GM12878 (cell line): ENCODE measurements around the gene HSD17B1. TPM values are rescaled to one million over a fixed set of nuclear protein-coding genes. Genes with fewer than 3 reads are reported as not detected.
A peak's percentile ranks its signal among the peaks of the same experiment; 100 is the strongest.

Experiments used
- ATAC-seq: fragments of 200-7000 bp; cut with Tn5 transposase; 3 replicates; pipeline ENCODE4 v1.9.1; 2020; ENCODE audit warnings: mild to moderate bottlenecking, moderate library complexity
- BruUV-seq: library from RNA; stranded (reverse); fragments of 400-500 nt; replicated peaks from 2 replicates; lab custom pipeline; 2021; lab: Mats Ljungman, UMichigan
- CTCF ChIA-PET: fragments of 300-600 bp; sonication (Branson Sonifier 250); formaldehyde crosslinking; extraction: SDS; loops from one replicate; lab custom pipeline; 2021; ENCODE audit warnings: inconsistent platforms; lab: Yijun Ruan, JAX
- POLR2A ChIA-PET: fragments of 350-600 bp; formaldehyde crosslinking; extraction: SDS; loops from one replicate; lab custom pipeline; 2021; ENCODE audit warnings: inconsistent platforms; lab: Charles Lee
- RAD21 ChIA-PET: fragments of 300-600 bp; sonication (Branson Sonifier 250); formaldehyde crosslinking; loops from one replicate; lab custom pipeline; 2023; ENCODE audit warnings: antibody characterized with exemption; ENCODE audit not compliant: unreplicated experiment; lab: Charles Lee
- SMC1A ChIA-PET: fragments of 300-600 bp; sonication (Branson Sonifier 250); formaldehyde crosslinking; loops from one replicate; lab custom pipeline; 2023; ENCODE audit not compliant: unreplicated experiment, uncharacterized antibody; lab: Charles Lee
- DNase-seq: peaks from one replicate; pipeline ENCODE4 v3.0.0-alpha.2; 2011; ENCODE audit warnings: low read depth, low spot score
- FAIRE-seq: peaks from 3 replicates; lab custom pipeline; 2011; peaks lifted over from hg19 to GRCh38; lab: Jason Lieb, UNC
- H2AFZ ChIP-seq: 2 replicates; pipeline ENCODE4 v1.6.0; 2011; ENCODE audit warnings: low read depth, low read length, control low read depth; ENCODE audit not compliant: control insufficient read depth
- H3K27ac ChIP-seq: 2 replicates; pipeline ENCODE4 v1.5.1; 2011; ENCODE audit warnings: control low read depth; ENCODE audit not compliant: control insufficient read depth, insufficient read depth
- H3K27me3 ChIP-seq, 2 experiments: replicated peaks in 1 of 2; 2 replicates each; pipeline versions ENCODE4 v1.6.0 to v1.6.1; 2011; ENCODE audit warnings: low read length in 1 of 2; ENCODE audit not compliant: control insufficient read depth in 2 of 2, insufficient read depth in 2 of 2
- H3K36me3 ChIP-seq, 2 experiments: 2 replicates each; pipeline ENCODE4 v1.5.1; 2011; ENCODE audit warnings: low read length in 1 of 2; ENCODE audit not compliant: control insufficient read depth in 2 of 2, insufficient read depth in 2 of 2
- H3K4me1 ChIP-seq: 2 replicates; pipeline ENCODE4 v1.6.1; 2011; ENCODE audit warnings: mild to moderate bottlenecking, low read length, moderate library complexity, mixed read lengths; ENCODE audit not compliant: control insufficient read depth, insufficient read depth
- H3K4me2 ChIP-seq: 2 replicates; pipeline ENCODE4 v1.6.0; 2011; ENCODE audit warnings: control low read depth; ENCODE audit not compliant: control insufficient read depth, insufficient read depth
- H3K4me3 ChIP-seq: fragments of 200-600 bp; sonication (generic); 2 replicates; pipeline ENCODE4 v1.5.1; 2016
- H3K79me2 ChIP-seq: 2 replicates; pipeline ENCODE4 v1.6.0; 2011; ENCODE audit warnings: low read length; ENCODE audit not compliant: control insufficient read depth, insufficient read depth
- H3K9ac ChIP-seq: 2 replicates; pipeline ENCODE4 v1.8.0; 2011; ENCODE audit warnings: low read length, control low read depth, mixed read lengths; ENCODE audit not compliant: control insufficient read depth, insufficient read depth
- H3K9me3 ChIP-seq: replicated peaks from 3 replicates; pipeline ENCODE4 v1.5.1; 2011; ENCODE audit warnings: mild to moderate bottlenecking, low read length; ENCODE audit not compliant: control insufficient read depth, insufficient read depth
- H4K20me1 ChIP-seq: 2 replicates; pipeline ENCODE4 v1.6.0; 2011; ENCODE audit not compliant: control insufficient read depth, insufficient read depth
- BHLHE40 ChIP-seq, 2 experiments: fragments of 450-650 bp in 1 of 2; IDR thresholded peaks; 2 replicates each; pipeline ENCODE4 v1.6.1; 2011 to 2017; ENCODE audit warnings: low read depth in 2 of 2, borderline replicate concordance in 1 of 2, improper control_type of control experiment in 1 of 2, low read length in 1 of 2, mild to moderate bottlenecking in 1 of 2
- CBX3 ChIP-seq: fragments of 200-600 bp; sonication (generic); IDR thresholded peaks from 2 replicates; pipeline ENCODE4 v1.6.1; 2016; ENCODE audit warnings: low read depth, borderline replicate concordance
- CEBPZ ChIP-seq: fragments of 150-350 bp; IDR thresholded peaks from 2 replicates; pipeline ENCODE4 v1.6.1; 2016; ENCODE audit warnings: low read depth, low read length
- IRF4 ChIP-seq: IDR thresholded peaks from 2 replicates; pipeline ENCODE4 v1.6.1; 2011; ENCODE audit warnings: low read depth, low read length
- NFXL1 ChIP-seq: fragments of 450-650 bp; IDR thresholded peaks from 2 replicates; pipeline ENCODE4 v1.6.1; 2017; ENCODE audit warnings: antibody characterized with exemption, mild to moderate bottlenecking, borderline replicate concordance
- PAX5 ChIP-seq: IDR thresholded peaks from 2 replicates; pipeline ENCODE4 v1.6.1; 2011; ENCODE audit warnings: low read depth, low read length, borderline replicate concordance
- RAD21 ChIP-seq: IDR thresholded peaks from 2 replicates; pipeline ENCODE4 v1.6.1; 2011; ENCODE audit warnings: mild to moderate bottlenecking, low read depth, low read length, moderate library complexity; ENCODE audit not compliant: insufficient read depth
- RUNX3 ChIP-seq: IDR thresholded peaks from 2 replicates; pipeline ENCODE4 v1.6.1; 2012; ENCODE audit warnings: low read length, inconsistent platforms
- SIN3A ChIP-seq: IDR thresholded peaks from 2 replicates; pipeline ENCODE4 v1.6.1; 2012; ENCODE audit warnings: low read depth, low read length, improper control_type of control experiment
- SKIL ChIP-seq: fragments of 450-650 bp; IDR thresholded peaks from 2 replicates; pipeline ENCODE4 v1.6.1; 2017; ENCODE audit warnings: mild to moderate bottlenecking, low read depth, inconsistent platforms; ENCODE audit not compliant: poor library complexity, severe bottlenecking
- STAT1 ChIP-seq: fragments of 450-650 bp; conservative IDR thresholded peaks from 2 replicates; pipeline ENCODE4 v1.6.1; 2014; ENCODE audit warnings: antibody characterized with exemption, mild to moderate bottlenecking
- ZNF207 ChIP-seq: fragments of 450-650 bp; IDR thresholded peaks from 2 replicates; pipeline ENCODE4 v1.6.1; 2014; ENCODE audit warnings: antibody characterized with exemption, mild to moderate bottlenecking, borderline replicate concordance
- WGBS: methylation state at CpG from one replicate; pipeline ENCODE4 v1.1.6; 2016; ENCODE audit warnings: low lambda C conversion rate; ENCODE audit not compliant: insufficient replicate concordance, insufficient coverage; ENCODE audit errors: missing lambda C conversion rate; 5-methylcytosine and 5-hydroxymethylcytosine counted together
- in situ Hi-C: fragments of 300-500 bp; cut with MboI; formaldehyde crosslinking; loops from 9 replicates; pipeline ENCODE4 v1.14.3; 2018; ENCODE audit warnings: mixed read lengths
- intact Hi-C: fragments of 100-400 bp; cut with micrococcal nuclease; formaldehyde crosslinking; loops from one replicate; pipeline ENCODE4 v1.14.2; 2022; ENCODE audit not compliant: unreplicated experiment
- polyA plus RNA-seq, 11 experiments: library from polyadenylated mRNA; depleted of rRNA in 4 of 11; unstranded in 6 of 11; stranded (reverse) in 5 of 11; fragments of >200 nt; fragmentation: Nextera tagmentation in 4 of 11; fragmentation: Illumina TruSeq in 1 of 11; extraction: Ambion mirVana in 4 of 11; extraction: Trizol in 1 of 11; gene quantifications; 1 replicate in 1 of 11; 2 replicates in 10 of 11; pipeline versions ENCODE4 v1.2.1 to v1.2.3, GENCODE V29; 2011 to 2016; ENCODE audit warnings: inconsistent platforms in 2 of 11, missing spikeins in 2 of 11, low read depth in 1 of 11
- total RNA-seq, 4 experiments: library from RNA; depleted of rRNA in 3 of 4; stranded (reverse); fragments of >200 nt in 3 of 4; fragmentation: Illumina TruSeq in 1 of 4; extraction: Trizol in 1 of 4; gene quantifications; 2 replicates each; pipeline versions ENCODE4 v1.2.1 to v1.2.3, GENCODE V29; 2013 to 2021
- TF ChIP-seq, protein P1 (sequence below): IDR thresholded peaks from 2 replicates; pipeline ENCODE4 v1.6.1; 2011; ENCODE audit warnings: borderline replicate concordance, low read depth, mild to moderate bottlenecking, moderate library complexity, low read length; ENCODE audit not compliant: insufficient read depth, poor library complexity, severe bottlenecking

The HSD17B1 gene
- total and polyA plus RNA-seq, 10 of the 15 experiments (the other 5 are each of a cell fraction or from before 2014, with no cell fraction given), result 0.15 to 1.1 (median 0.42) TPM

DNA sequence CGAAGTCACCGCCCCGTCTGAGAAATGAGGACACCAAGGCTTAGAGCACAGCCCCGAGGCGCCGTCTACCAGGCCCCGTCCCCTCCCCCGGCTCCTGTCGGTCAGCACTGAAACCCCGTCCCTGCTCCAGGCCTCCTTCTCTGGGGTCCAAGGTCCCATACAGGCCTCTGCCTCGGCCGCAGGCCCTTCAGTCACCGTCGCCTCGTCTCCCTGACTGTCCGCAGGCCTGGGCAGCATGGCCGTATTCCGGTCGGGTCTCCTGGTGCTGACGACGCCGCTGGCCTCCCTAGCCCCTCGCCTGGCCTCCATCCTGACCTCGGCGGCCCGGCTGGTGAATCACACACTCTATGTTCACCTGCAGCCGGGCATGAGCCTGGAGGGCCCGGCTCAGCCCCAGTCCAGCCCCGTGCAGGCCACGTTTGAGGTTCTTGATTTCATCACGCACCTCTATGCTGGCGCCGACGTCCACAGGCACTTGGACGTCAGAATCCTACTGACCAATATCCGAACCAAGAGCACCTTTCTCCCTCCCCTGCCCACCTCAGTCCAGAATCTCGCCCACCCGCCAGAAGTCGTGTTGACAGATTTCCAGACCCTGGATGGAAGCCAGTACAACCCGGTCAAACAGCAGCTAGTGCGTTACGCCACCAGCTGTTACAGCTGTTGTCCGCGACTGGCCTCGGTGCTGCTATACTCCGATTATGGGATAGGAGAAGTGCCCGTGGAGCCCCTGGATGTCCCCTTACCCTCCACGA lies 9.8 kb downstream of the HSD17B1 start (continued):
- no peak for TF ChIP-seq ZNF207

- H4K20me1 ChIP-seq, result no peaks in the 10 kb centered on the region
- ATAC-seq (no peak), DNase-seq (no peak), FAIRE-seq (peak; percentile 65)
- POLR2A ChIA-PET, result interaction anchor here (0.6 to 2.5 kb wide), 2 partner anchors 42 to 46 kb away, joined by 6 to 8 read pairs; partner anchors contain the start of genes RETREG3 and TUBG1
- in situ Hi-C loops (no loop called here), intact Hi-C loops (no loop called here)
- peak overlapping the region; percentile 100 for H3K4me2 ChIP-seq
- H3K36me3 ChIP-seq, result peaks cover 12 to 19% of the 10 kb centered on the region in 2 experiments; a peak in 3 of 4 replicates
- H2AFZ ChIP-seq, result no peak overlapping the region
- 1% methylated on average over 14 of the region's 14 CpGs for WGBS
- no TSS peak for BruUV-seq
- peaks cover 21% of the 10 kb centered on the region for H3K4me1 ChIP-seq
- peak overlapping the region; percentile 76 for H3K4me3 ChIP-seq
- peak overlapping the region; percentile 98 for H3K9ac ChIP-seq
- RAD21 ChIA-PET, result interaction anchor here (0.6 to 1.2 kb wide), 2 partner anchors 16 to 149 kb away, joined by 3 read pairs; no protein-coding TSS in a partner anchor
- H3K9me3 ChIP-seq, result no peaks in the 10 kb centered on the region
- CTCF ChIA-PET, result interaction anchor here (0.7 to 1.4 kb wide), 5 partner anchors 14 to 444 kb away, joined by 3 to 6 read pairs (median 4); partner anchors contain the start of gene PSMC3IP
- H3K79me2 ChIP-seq, result peaks cover 46% of the 10 kb centered on the region
- SMC1A ChIA-PET, result interaction anchor here (0.6 kb wide), 1 partner anchor 450 kb away, joined by 3 read pairs; no protein-coding TSS in a partner anchor
- no peaks in the 10 kb centered on the region for H3K27me3 ChIP-seq
- peak overlapping the region; percentile 93 for H3K27ac ChIP-seq
- no peak for TF ChIP-seq CBX3
- TF ChIP-seq NFXL1, result no peak
- TF ChIP-seq SIN3A, result peak; percentile 52; the same call in 1 of the 2 replicates
- TF ChIP-seq SKIL, result no peak
- no peak for TF ChIP-seq CEBPZ
- TF ChIP-seq IRF4, result no peak
- TF ChIP-seq PAX5, result peak; percentile 52; the same call in 1 of the 2 replicates
- TF ChIP-seq, protein P1, sequence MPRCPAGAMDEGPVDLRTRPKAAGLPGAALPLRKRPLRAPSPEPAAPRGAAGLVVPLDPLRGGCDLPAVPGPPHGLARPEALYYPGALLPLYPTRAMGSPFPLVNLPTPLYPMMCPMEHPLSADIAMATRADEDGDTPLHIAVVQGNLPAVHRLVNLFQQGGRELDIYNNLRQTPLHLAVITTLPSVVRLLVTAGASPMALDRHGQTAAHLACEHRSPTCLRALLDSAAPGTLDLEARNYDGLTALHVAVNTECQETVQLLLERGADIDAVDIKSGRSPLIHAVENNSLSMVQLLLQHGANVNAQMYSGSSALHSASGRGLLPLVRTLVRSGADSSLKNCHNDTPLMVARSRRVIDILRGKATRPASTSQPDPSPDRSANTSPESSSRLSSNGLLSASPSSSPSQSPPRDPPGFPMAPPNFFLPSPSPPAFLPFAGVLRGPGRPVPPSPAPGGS, result no peak
- TF ChIP-seq BHLHE40 (IDR thresholded peaks at IDR 0.05; ENCODE audit: borderline replicate concordance in 1 of 2, low read depth in 2 of 2, low read length in 1 of 2), result peak; percentile 89 to 91
- TF ChIP-seq STAT1, result no peak
- no peak for TF ChIP-seq RAD21
- peak; percentile 52 for TF ChIP-seq RUNX3
Measured at GRCh38 chr17:42563143-42563509, 10.4 kb downstream of the HSD17B1 start.
